ENCODE data around the gene GGCX. TPM values are rescaled to one million over a fixed set of nuclear protein-coding genes. Genes with fewer than 3 reads are reported as not detected.

The GGCX gene
- total and polyA plus RNA-seq, 2 of the 4 experiments (the other 2 are of a cell fraction): 35.0 to 39.4 TPM

DNA sequence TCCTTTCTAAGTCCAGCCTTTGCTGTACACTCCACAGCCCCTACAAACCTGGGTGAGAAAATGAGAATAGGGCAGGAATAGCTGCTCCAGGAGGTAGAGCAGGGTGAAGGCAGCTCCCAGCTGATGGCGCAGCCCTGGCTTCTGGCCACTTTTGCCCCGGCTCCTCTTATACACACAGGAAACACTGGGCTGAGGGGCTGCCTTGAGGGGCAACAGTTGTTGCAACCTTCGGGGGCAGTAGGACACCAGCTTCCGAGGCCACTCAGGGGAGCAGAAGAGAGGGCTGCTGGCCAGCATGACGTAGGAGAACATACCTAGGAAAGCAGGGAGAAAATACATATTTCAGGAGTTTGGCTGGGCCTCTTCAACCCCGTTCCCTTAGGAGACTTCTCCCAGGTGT is 8.1 kb downstream of the GGCX start:
- POLR2A ChIA-PET (ENCODE audit: unreplicated experiment): interaction anchor here (5.1 kb wide), 1 partner anchor 13 kb away, joined by 42 read pairs; the partner anchor contains the start of gene MAT2A
- Histone ChIP-seq H4K8ac (ENCODE audit: low read depth in 2 of 2, low read length in 2 of 2) (no peak overlapping the region), H3K9me3 (ENCODE audit: control insufficient read depth, insufficient read depth, low read length) (no peaks in the 10 kb centered on the region), H3K4ac (ENCODE audit: low read depth, low read length) (no peak overlapping the region), H2BK120ac (ENCODE audit: low read depth, low read length) (no peak overlapping the region), H3K56ac (ENCODE audit: extremely low read depth, insufficient read depth, low read length) (no peak overlapping the region), H3K27ac (ENCODE audit: insufficient read depth, low read length) (no peak overlapping the region), H3K4me3 (ENCODE audit: insufficient read depth, low read depth, low read length) (no peak overlapping the region), H3K9ac (ENCODE audit: low read depth, low read length) (no peak overlapping the region), H3K9me1 (ENCODE audit: insufficient read depth, low read length) (peaks cover 9% of the 10 kb centered on the region; the same call in 1 of the 2 replicates), H2BK5ac (ENCODE audit: low read depth, low read length, poor library complexity, severe bottlenecking) (no peak overlapping the region), H2BK15ac (ENCODE audit: low read depth, low read length) (no peak overlapping the region), H2AK5ac (ENCODE audit: low read depth, low read length) (no peak overlapping the region), H3K4me1 (ENCODE audit: control insufficient read depth, insufficient read depth, low read length) (peaks cover 18% of the 10 kb centered on the region), H3K18ac (ENCODE audit: low read depth, low read length) (no peak overlapping the region), H3K79me1 (ENCODE audit: low read depth in 1 of 2, low read length in 2 of 2) (peaks cover 13 to 50% of the 10 kb centered on the region in 2 experiments; a peak in 3 of 4 replicates), H2AFZ (replicated peaks; ENCODE audit: low read length, poor library complexity) (no peak overlapping the region), H3K23ac (ENCODE audit: low read depth, low read length) (no peak overlapping the region), H3K27me3 (ENCODE audit: control insufficient read depth, insufficient read depth, low read length) (no peaks in the 10 kb centered on the region), H2AK9ac (replicated peaks; ENCODE audit: low read depth, low read length, poor library complexity) (no peak overlapping the region), H3K14ac (replicated peaks; ENCODE audit: low read depth, low read length) (no peak overlapping the region), H4K5ac (ENCODE audit: low read depth, low read length) (no peak overlapping the region), H4K20me1 (ENCODE audit: insufficient read depth, low read length) (no peaks in the 10 kb centered on the region), H3K4me2 (ENCODE audit: low read depth, low read length) (no peak overlapping the region), H2BK20ac (ENCODE audit: low read depth, low read length) (no peak overlapping the region), H3K36me3 (ENCODE audit: control insufficient read depth, insufficient read depth, low read length) (peaks cover 46% of the 10 kb centered on the region), H4K91ac (ENCODE audit: insufficient read depth, low read depth, low read length) (no peak overlapping the region)
- intact Hi-C loops (cut with micrococcal nuclease): loop anchor here (5.0 kb wide), 1 partner anchor 226 kb away; the partner anchor contains the start of gene TGOLN2
- TF ChIP-seq NFE2L2 (IDR thresholded peaks at IDR 0.05; ENCODE audit: low read depth, low read length): no peak
- no peak for TF ChIP-seq POLR2A (IDR thresholded peaks at IDR 0.05; ENCODE audit: low read depth, low read length)
- no peak for TF ChIP-seq FOS (IDR thresholded peaks at IDR 0.05; ENCODE audit: low read depth, low read length)
- TF ChIP-seq, protein P1, sequence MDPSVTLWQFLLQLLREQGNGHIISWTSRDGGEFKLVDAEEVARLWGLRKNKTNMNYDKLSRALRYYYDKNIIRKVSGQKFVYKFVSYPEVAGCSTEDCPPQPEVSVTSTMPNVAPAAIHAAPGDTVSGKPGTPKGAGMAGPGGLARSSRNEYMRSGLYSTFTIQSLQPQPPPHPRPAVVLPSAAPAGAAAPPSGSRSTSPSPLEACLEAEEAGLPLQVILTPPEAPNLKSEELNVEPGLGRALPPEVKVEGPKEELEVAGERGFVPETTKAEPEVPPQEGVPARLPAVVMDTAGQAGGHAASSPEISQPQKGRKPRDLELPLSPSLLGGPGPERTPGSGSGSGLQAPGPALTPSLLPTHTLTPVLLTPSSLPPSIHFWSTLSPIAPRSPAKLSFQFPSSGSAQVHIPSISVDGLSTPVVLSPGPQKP (IDR thresholded peaks at IDR 0.05; ENCODE audit: borderline replicate concordance, low read depth, low read length): no peak
- TF ChIP-seq RCOR1 (IDR thresholded peaks at IDR 0.05; ENCODE audit: insufficient replicate concordance, low read length): no peak
- no peak for TF ChIP-seq SMC3 (IDR thresholded peaks at IDR 0.05; ENCODE audit: low read depth, low read length)
- TF ChIP-seq, protein P2, sequence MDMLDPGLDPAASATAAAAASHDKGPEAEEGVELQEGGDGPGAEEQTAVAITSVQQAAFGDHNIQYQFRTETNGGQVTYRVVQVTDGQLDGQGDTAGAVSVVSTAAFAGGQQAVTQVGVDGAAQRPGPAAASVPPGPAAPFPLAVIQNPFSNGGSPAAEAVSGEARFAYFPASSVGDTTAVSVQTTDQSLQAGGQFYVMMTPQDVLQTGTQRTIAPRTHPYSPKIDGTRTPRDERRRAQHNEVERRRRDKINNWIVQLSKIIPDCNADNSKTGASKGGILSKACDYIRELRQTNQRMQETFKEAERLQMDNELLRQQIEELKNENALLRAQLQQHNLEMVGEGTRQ (IDR thresholded peaks at IDR 0.05; ENCODE audit: low read depth, low read length): no peak
- no peak for TF ChIP-seq CEBPB (IDR thresholded peaks at IDR 0.05; ENCODE audit: low read depth, low read length)
- TF ChIP-seq BHLHE40 (IDR thresholded peaks at IDR 0.05; ENCODE audit: low read depth, low read length): no peak
- no peak for TF ChIP-seq MAZ (IDR thresholded peaks at IDR 0.05; ENCODE audit: borderline replicate concordance, low read depth, low read length)
- no peak for TF ChIP-seq RAD21 (IDR thresholded peaks at IDR 0.05; ENCODE audit: low read length)
- TF ChIP-seq, protein P3, sequence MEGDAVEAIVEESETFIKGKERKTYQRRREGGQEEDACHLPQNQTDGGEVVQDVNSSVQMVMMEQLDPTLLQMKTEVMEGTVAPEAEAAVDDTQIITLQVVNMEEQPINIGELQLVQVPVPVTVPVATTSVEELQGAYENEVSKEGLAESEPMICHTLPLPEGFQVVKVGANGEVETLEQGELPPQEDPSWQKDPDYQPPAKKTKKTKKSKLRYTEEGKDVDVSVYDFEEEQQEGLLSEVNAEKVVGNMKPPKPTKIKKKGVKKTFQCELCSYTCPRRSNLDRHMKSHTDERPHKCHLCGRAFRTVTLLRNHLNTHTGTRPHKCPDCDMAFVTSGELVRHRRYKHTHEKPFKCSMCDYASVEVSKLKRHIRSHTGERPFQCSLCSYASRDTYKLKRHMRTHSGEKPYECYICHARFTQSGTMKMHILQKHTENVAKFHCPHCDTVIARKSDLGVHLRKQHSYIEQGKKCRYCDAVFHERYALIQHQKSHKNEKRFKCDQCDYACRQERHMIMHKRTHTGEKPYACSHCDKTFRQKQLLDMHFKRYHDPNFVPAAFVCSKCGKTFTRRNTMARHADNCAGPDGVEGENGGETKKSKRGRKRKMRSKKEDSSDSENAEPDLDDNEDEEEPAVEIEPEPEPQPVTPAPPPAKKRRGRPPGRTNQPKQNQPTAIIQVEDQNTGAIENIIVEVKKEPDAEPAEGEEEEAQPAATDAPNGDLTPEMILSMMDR (conservative IDR thresholded peaks at IDR 0.05; ENCODE audit: low read depth, low read length): no peak
- no peak for TF ChIP-seq CHD1 (IDR thresholded peaks at IDR 0.05; ENCODE audit: low read depth, low read length)
- no peak for TF ChIP-seq MXI1 (IDR thresholded peaks at IDR 0.05; ENCODE audit: borderline replicate concordance, low read depth, low read length)
- no peak for TF ChIP-seq RFX5 (IDR thresholded peaks at IDR 0.05; ENCODE audit: low read depth, low read length)
- TF ChIP-seq MAFK (IDR thresholded peaks at IDR 0.05; ENCODE audit: low read depth, low read length): no peak
- no TSS peak for BruUV-seq (replicated peaks)
- CTCF ChIA-PET: interaction anchor here (6.8 kb wide), 1 partner anchor 133 kb away, joined by 46 read pairs; the partner anchor contains the start of gene SH2D6
- dilution Hi-C loops (cut with HindIII; ENCODE audit: low sequenced_read_pairs, unreplicated experiment): no loop called here
- DNase-seq (no peak), ATAC-seq (ENCODE audit: low read depth) (no peak)
- in situ Hi-C loops (cut with MboI; ENCODE audit: low sequenced_read_pairs): loop anchor here (5.0 to 10.0 kb wide), 2 partner anchors 131 to 488 kb away; no protein-coding TSS in a partner anchor
- no CpG with 5 or more reads among the region's 6 CpGs for WGBS, 2 experiments (ENCODE audit: extremely low coverage in 2 of 2, insufficient read length in 1 of 2)

Measured in IMR-90 (cell line).